SU-DHL-6 (cell line): ENCODE data around the gene PBX1.

Experiments
- H2AFZ ChIP-seq: fragments of 200-600 bp; sonication (generic); 2 replicates; pipeline ENCODE4 v1.6.1; 2014; ENCODE audit warnings: low read depth, mild to moderate bottlenecking, moderate library complexity, mixed read lengths, antibody characterized with exemption, low read length; ENCODE audit not compliant: severe bottlenecking
- H3F3A ChIP-seq: fragments of 200-600 bp; shearing (Covaris generic); 2 replicates; pipeline ENCODE4 v1.6.0; 2016; ENCODE audit warnings: antibody characterized with exemption, mild to moderate bottlenecking; ENCODE audit not compliant: insufficient read depth
- H3K27ac ChIP-seq: fragments of 200-600 bp; sonication (generic); 2 replicates; pipeline ENCODE4 v1.5.1; 2016; ENCODE audit warnings: low read depth, mild to moderate bottlenecking, low read length, moderate library complexity, mixed read lengths
- H3K27me3 ChIP-seq: fragments of 200-600 bp; sonication (generic), shearing (Covaris generic); 2 replicates; pipeline ENCODE4 v1.6.0; 2014; ENCODE audit warnings: mild to moderate bottlenecking, low read length
- H3K36me3 ChIP-seq: fragments of 200-600 bp; sonication (generic); 2 replicates; pipeline ENCODE4 v1.6.1; 2014; ENCODE audit warnings: mild to moderate bottlenecking, low read length, mixed read lengths
- H3K4me2 ChIP-seq: fragments of 300-600, 200-600 bp; shearing (Covaris generic), sonication (generic); 2 replicates; pipeline ENCODE4 v1.6.0; 2014; ENCODE audit warnings: low read length, low read depth, mild to moderate bottlenecking; ENCODE audit not compliant: poor library complexity, severe bottlenecking
- H3K4me3 ChIP-seq: fragments of 200-600 bp; sonication (generic); 2 replicates; pipeline ENCODE4 v1.5.1; 2014; ENCODE audit warnings: antibody characterized with exemption, low read length, mild to moderate bottlenecking, mixed read lengths; ENCODE audit not compliant: insufficient read depth, poor library complexity, severe bottlenecking
- H3K79me2 ChIP-seq: fragments of 200-600 bp; sonication (generic); 2 replicates; pipeline ENCODE4 v1.6.1; 2014; ENCODE audit warnings: mild to moderate bottlenecking, low read length, moderate library complexity; ENCODE audit not compliant: insufficient read depth
- H3K9ac ChIP-seq: fragments of 200-600 bp; sonication (generic); 2 replicates; pipeline ENCODE4 v1.7.0; 2014; ENCODE audit warnings: mild to moderate bottlenecking, low read length
- H3K9me2 ChIP-seq: fragments of 200-600 bp; sonication (generic); replicated peaks from 2 replicates; pipeline ENCODE4 v1.6.1; 2014; ENCODE audit warnings: low read length; ENCODE audit not compliant: insufficient read depth
- H3K9me3 ChIP-seq: fragments of 200-600 bp; sonication (generic); 2 replicates; pipeline ENCODE4 v1.6.1; 2014; ENCODE audit warnings: low read length, mixed read lengths; ENCODE audit not compliant: insufficient read depth
- H4K20me1 ChIP-seq: fragments of 200-600 bp; sonication (generic); 2 replicates; pipeline ENCODE4 v1.6.1; 2014; ENCODE audit warnings: low read depth, mild to moderate bottlenecking, antibody characterized with exemption, low read length, moderate library complexity, mixed read lengths
- CTCF ChIP-seq: fragments of 200-600 bp; sonication (generic); IDR thresholded peaks from one replicate; pipeline ENCODE4 v1.5.1; 2017; ENCODE audit warnings: antibody characterized with exemption, mild to moderate bottlenecking, low read length, moderate library complexity; ENCODE audit not compliant: insufficient read depth, poor library complexity, severe bottlenecking
- EZH2phosphoT487 ChIP-seq: fragments of 200-600 bp; sonication (generic), shearing (Covaris generic); conservative IDR thresholded peaks from 2 replicates; pipeline ENCODE4 v1.6.1; 2018; ENCODE audit warnings: mild to moderate bottlenecking, antibody characterized with exemption, low read length, moderate library complexity, mixed read lengths

PBX1 gene

GRCh38 chr1:164687777-164688176 lies 128.8 kb downstream of the PBX1 start:
- Histone ChIP-seq H3F3A (no peaks in the 10 kb centered on the region), H4K20me1 (no peaks in the 10 kb centered on the region), H3K36me3 (no peaks in the 10 kb centered on the region), H3K4me3 (no peak overlapping the region), H3K79me2 (no peaks in the 10 kb centered on the region), H3K4me2 (no peak overlapping the region), H2AFZ (no peak overlapping the region), H3K9ac (no peak overlapping the region), H3K9me2 (no peaks in the 10 kb centered on the region), H3K27ac (no peak overlapping the region), H3K27me3 (no peaks in the 10 kb centered on the region), H3K9me3 (no peaks in the 10 kb centered on the region)
- TF ChIP-seq CTCF = no peak
- no peak for TF ChIP-seq EZH2phosphoT487

GRCh38 chr1:164688791-164689190 lies 129.8 kb downstream of the PBX1 start:
- Histone ChIP-seq H3K36me3 (no peaks in the 10 kb centered on the region), H3K4me3 (no peak overlapping the region), H3K27me3 (no peaks in the 10 kb centered on the region), H3K9me3 (no peaks in the 10 kb centered on the region), H3F3A (no peaks in the 10 kb centered on the region), H4K20me1 (no peaks in the 10 kb centered on the region), H3K4me2 (no peak overlapping the region), H3K9ac (no peak overlapping the region), H3K9me2 (no peaks in the 10 kb centered on the region), H2AFZ (no peak overlapping the region), H3K27ac (no peak overlapping the region), H3K79me2 (no peaks in the 10 kb centered on the region)
- no peak for TF ChIP-seq EZH2phosphoT487
- no peak for TF ChIP-seq CTCF

GRCh38 chr1:164689672-164690511 lies 130.9 kb downstream of the PBX1 start:
- H3K27me3 ChIP-seq = no peaks in the 10 kb centered on the region
- H3K27ac ChIP-seq = no peak overlapping the region

More at GRCh38 chr1:164689672-164690511, 130.9 kb downstream of the PBX1 start:
- Histone ChIP-seq H2AFZ (no peak overlapping the region), H3K36me3 (no peaks in the 10 kb centered on the region), H3K9me3 (no peaks in the 10 kb centered on the region), H3F3A (no peaks in the 10 kb centered on the region), H3K9ac (no peak overlapping the region), H4K20me1 (no peaks in the 10 kb centered on the region), H3K79me2 (no peaks in the 10 kb centered on the region), H3K9me2 (no peaks in the 10 kb centered on the region), H3K4me2 (no peak overlapping the region), H3K4me3 (no peak overlapping the region)
- TF ChIP-seq CTCF = no peak
- TF ChIP-seq EZH2phosphoT487 = no peak
